Measurements from ENCODE around the gene LLCFC1. TPM values are rescaled to one million over a fixed set of nuclear protein-coding genes. Genes with fewer than 3 reads are reported as not detected.

The LLCFC1 gene
- total RNA-seq, 1 donor from 2014 or later: not detected

Other genes with a start within 250 kb of the LLCFC1 start
- not detected for gene PRSS1, start 190.0 kb upstream of the LLCFC1 start, total RNA-seq
- not detected for gene PRSS2, start 168.5 kb upstream of the LLCFC1 start, total RNA-seq
- gene EPHB6, start 84.4 kb upstream of the LLCFC1 start, total RNA-seq: 18.1 TPM
- gene TRPV6, start 53.7 kb upstream of the LLCFC1 start, total RNA-seq: 0.68 TPM
- gene TRPV5, start 5.7 kb upstream of the LLCFC1 start, total RNA-seq: not detected
- 0.32 TPM for gene KEL, start 22.9 kb downstream of the LLCFC1 start, total RNA-seq
- gene OR9A2, start 87.6 kb downstream of the LLCFC1 start, total RNA-seq: not detected
- not detected for gene OR6V1, start 112.9 kb downstream of the LLCFC1 start, total RNA-seq
- gene PIP, start 192.6 kb downstream of the LLCFC1 start, total RNA-seq: 0.56 TPM
- not detected for gene TAS2R39, start 243.9 kb downstream of the LLCFC1 start, total RNA-seq